H1 (cell line): ENCODE measurements around the gene ARHGEF38. TPM values are rescaled to one million over a fixed set of nuclear protein-coding genes. Genes with fewer than 3 reads are reported as not detected.

Experiments
- BACH1 ChIP-seq: IDR thresholded peaks from 2 replicates; pipeline ENCODE4 v1.6.1; 2012; ENCODE audit warnings: low read length, improper control_type of control experiment
- BCL11A ChIP-seq, 2 experiments: IDR thresholded peaks; one replicate each; pipeline ENCODE4 v1.6.1; 2011; ENCODE audit warnings: low read depth in 2 of 2, low read length in 2 of 2, mild to moderate bottlenecking in 2 of 2
- CBX5 ChIP-seq: fragments of 300-800, 300-1000 bp; sonication (generic); IDR thresholded peaks from 2 replicates; pipeline ENCODE4 v1.7.1; 2016; ENCODE audit warnings: antibody characterized with exemption, low read length, low read depth
- CEBPB ChIP-seq: IDR thresholded peaks from 2 replicates; pipeline ENCODE4 v1.6.1; 2012; ENCODE audit warnings: low read depth, low read length
- CREB1 ChIP-seq: IDR thresholded peaks from 2 replicates; pipeline ENCODE4 v1.6.1; 2012; ENCODE audit warnings: inconsistent platforms
- HDAC2 ChIP-seq, 2 experiments: fragments of 300-600 bp in 1 of 2; sonication (generic) in 1 of 2; IDR thresholded peaks; 2 replicates each; pipeline ENCODE4 v1.6.1; 2011 to 2012; ENCODE audit warnings: low read depth in 2 of 2, low read length in 2 of 2, mild to moderate bottlenecking in 2 of 2, moderate library complexity in 2 of 2, borderline replicate concordance in 1 of 2, inconsistent platforms in 1 of 2
- RNF2 ChIP-seq: fragments of 200-900, 300-1000 bp; sonication (generic); IDR thresholded peaks from 2 replicates; pipeline ENCODE4 v1.7.1; 2016; ENCODE audit warnings: borderline replicate concordance, low read depth, mild to moderate bottlenecking, antibody characterized with exemption, low read length; ENCODE audit not compliant: poor library complexity, severe bottlenecking; ENCODE audit errors: missing control alignments
- SP4 ChIP-seq: IDR thresholded peaks from 2 replicates; pipeline ENCODE4 v1.6.1; 2012; ENCODE audit warnings: low read length, inconsistent platforms
- TAF1 ChIP-seq: IDR thresholded peaks from 2 replicates; pipeline ENCODE4 v1.6.1; 2011; ENCODE audit warnings: mild to moderate bottlenecking, low read depth, low read length
- TAF7 ChIP-seq: optimal IDR thresholded peaks from 2 replicates; pipeline ENCODE3; 2011; ENCODE audit warnings: low read depth, mild to moderate bottlenecking, inconsistent platforms, low read length, moderate library complexity, borderline replicate concordance
- TBP ChIP-seq: IDR thresholded peaks from 2 replicates; pipeline ENCODE4 v1.6.1; 2011; ENCODE audit warnings: low read depth, low read length, improper control_type of control experiment
- polyA plus RNA-seq, 7 experiments: library from polyadenylated mRNA; depleted of rRNA in 3 of 7; stranded (reverse) in 5 of 7; unstranded in 2 of 7; fragments of >200 nt in 5 of 7; fragments of 200-250 nt in 2 of 7; gene quantifications; 1 replicate in 5 of 7; 2 replicates in 1 of 7; 4 replicates in 1 of 7; pipeline versions ENCODE4 v1.2.1 to v1.2.3, GENCODE V29; 2011 to 2013; ENCODE audit warnings: missing spikeins in 2 of 7, mixed read lengths in 2 of 7
- total RNA-seq: library from RNA; stranded (reverse); fragmentation: NEBNext Ultra II Directional; extraction: Animal tissue kit (Norgen Biotek cat#: 25700); gene quantifications from 2 replicates; pipeline ENCODE4 v1.2.1, GENCODE V29; 2021
- TF ChIP-seq, protein P1 (sequence below): IDR thresholded peaks from 2 replicates; pipeline ENCODE4 v1.6.1; 2012; ENCODE audit warnings: inconsistent platforms
- TF ChIP-seq, protein P2 (sequence below): IDR thresholded peaks from 2 replicates; pipeline ENCODE4 v1.6.1; 2011; ENCODE audit warnings: low read length, improper control_type of control experiment

The ARHGEF38 gene
- total and polyA plus RNA-seq, 2 of the 8 experiments (the other 6 are each of a cell fraction or from before 2014, with no cell fraction given) = not detected

DNA sequence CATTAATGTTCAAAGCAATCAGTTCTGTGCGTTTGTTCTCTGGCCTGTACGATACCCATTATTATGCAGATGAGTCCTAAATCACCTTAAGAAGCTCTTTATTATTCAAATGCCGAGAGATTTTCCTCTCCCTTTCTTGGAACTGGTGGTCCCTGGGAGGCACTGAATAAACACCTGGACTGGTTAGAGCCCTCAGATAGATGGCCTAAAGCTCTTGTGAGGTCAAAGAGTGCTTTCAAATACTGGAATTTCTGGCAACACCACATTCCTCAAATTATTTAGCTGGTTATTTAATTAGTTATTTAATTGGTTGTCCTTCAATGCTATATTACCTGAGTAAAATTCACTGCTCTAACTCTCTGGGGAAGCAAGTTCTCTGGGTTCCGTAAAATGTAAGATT, 3.0 kb downstream of the ARHGEF38 start (continued):
- no peak for TF ChIP-seq SP4
- TF ChIP-seq CREB1 = no peak
- TF ChIP-seq HDAC2 (IDR thresholded peaks at IDR 0.05; ENCODE audit: borderline replicate concordance in 1 of 2, low read depth in 2 of 2, low read length in 2 of 2) = peak; percentile 70 to 85; a peak in 1 of 4 replicates
- TF ChIP-seq, protein P1, sequence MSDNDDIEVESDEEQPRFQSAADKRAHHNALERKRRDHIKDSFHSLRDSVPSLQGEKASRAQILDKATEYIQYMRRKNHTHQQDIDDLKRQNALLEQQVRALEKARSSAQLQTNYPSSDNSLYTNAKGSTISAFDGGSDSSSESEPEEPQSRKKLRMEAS = no peak
- no peak for TF ChIP-seq CEBPB
- TF ChIP-seq, protein P2, sequence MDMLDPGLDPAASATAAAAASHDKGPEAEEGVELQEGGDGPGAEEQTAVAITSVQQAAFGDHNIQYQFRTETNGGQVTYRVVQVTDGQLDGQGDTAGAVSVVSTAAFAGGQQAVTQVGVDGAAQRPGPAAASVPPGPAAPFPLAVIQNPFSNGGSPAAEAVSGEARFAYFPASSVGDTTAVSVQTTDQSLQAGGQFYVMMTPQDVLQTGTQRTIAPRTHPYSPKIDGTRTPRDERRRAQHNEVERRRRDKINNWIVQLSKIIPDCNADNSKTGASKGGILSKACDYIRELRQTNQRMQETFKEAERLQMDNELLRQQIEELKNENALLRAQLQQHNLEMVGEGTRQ = no peak
- TF ChIP-seq BCL11A (IDR thresholded peaks at IDR 0.05; ENCODE audit: low read depth in 2 of 2, low read length in 2 of 2) = peak; percentile 56 to 96
- TF ChIP-seq TAF1 = no peak
- TF ChIP-seq CBX5 = no peak
- TF ChIP-seq RNF2 = no peak
- TF ChIP-seq TBP = no peak
- TF ChIP-seq BACH1 = no peak
- no peak for TF ChIP-seq TAF7
